Gastrocnemius medialis (tissue), 4 donors: ENCODE results near the gene ZEB1.

Experiments used
- CTCF ChIP-seq, 5 experiments: fragments of 450-650 bp in 3 of 5; fragments of 200-600 bp in 2 of 5; sonication (generic) in 2 of 5; IDR thresholded peaks in 4 of 5; conservative IDR thresholded peaks in 1 of 5; 1 replicate in 4 of 5; 2 replicates in 1 of 5; pipeline ENCODE4 v1.5.1; 2016 to 2019; ENCODE audit warnings: antibody characterized with exemption in 5 of 5, mild to moderate bottlenecking in 3 of 5, moderate library complexity in 3 of 5
- POLR2A ChIP-seq, 2 donors: fragments of 450-650 bp; IDR thresholded peaks; one replicate each; pipeline ENCODE4 v1.6.1; 2017; ENCODE audit warnings: antibody characterized with exemption in 2 of 2, mild to moderate bottlenecking in 2 of 2, moderate library complexity in 2 of 2

- TF ChIP-seq POLR2A (IDR thresholded peaks at IDR 0.05) (peak; percentile 61 to 77), CTCF (IDR thresholded peaks at IDR 0.05 in 4 of 5, conservative IDR thresholded peaks at IDR 0.05 in 1 of 5) (peak; percentile 56 to 74 (median 66))
Measured at GRCh38 chr10:31318854-31319601, at the start of gene ZEB1.
